Erythroblast (primary cell): Measurements from ENCODE around the gene CHN2.

ENCODE experiments used
- GATA1 ChIP-seq: IDR thresholded peaks from 2 replicates; pipeline ENCODE4 v1.6.1; 2011; ENCODE audit warnings: low read depth, mild to moderate bottlenecking, control low read depth, low read length, moderate library complexity
- POLR2A ChIP-seq: IDR thresholded peaks from 2 replicates; pipeline ENCODE4 v1.6.1; 2011; ENCODE audit warnings: mild to moderate bottlenecking, low read length

DNA sequence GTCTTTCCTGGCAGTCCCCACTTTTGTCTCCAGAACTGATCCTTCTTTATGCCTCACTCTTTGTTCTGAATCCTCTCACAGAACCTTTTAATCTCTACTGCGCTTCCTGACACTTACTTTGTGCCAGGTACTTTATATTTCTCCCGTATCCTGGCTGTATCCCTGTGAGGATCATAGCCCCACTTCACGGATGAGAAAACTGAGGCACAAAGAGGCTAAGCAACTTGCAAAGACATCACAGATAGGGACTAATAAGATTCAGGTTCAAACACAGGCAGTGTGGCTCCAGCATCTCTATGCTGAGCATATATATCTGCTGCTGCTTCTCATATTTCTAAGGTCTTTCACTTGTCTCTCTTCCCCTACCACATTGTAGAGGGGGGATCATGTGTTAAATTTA lies 116.7 kb downstream of the CHN2 start:
- TF ChIP-seq POLR2A (no peak), GATA1 (no peak)
